T-helper 22 cell (primary cell): ENCODE results near the gene DGKG.

ENCODE experiments used
- DNase-seq: peaks from one replicate; pipeline ENCODE4 v3.0.0-alpha.2; 2020; ENCODE audit warnings: low read depth

DGKG gene

DNA sequence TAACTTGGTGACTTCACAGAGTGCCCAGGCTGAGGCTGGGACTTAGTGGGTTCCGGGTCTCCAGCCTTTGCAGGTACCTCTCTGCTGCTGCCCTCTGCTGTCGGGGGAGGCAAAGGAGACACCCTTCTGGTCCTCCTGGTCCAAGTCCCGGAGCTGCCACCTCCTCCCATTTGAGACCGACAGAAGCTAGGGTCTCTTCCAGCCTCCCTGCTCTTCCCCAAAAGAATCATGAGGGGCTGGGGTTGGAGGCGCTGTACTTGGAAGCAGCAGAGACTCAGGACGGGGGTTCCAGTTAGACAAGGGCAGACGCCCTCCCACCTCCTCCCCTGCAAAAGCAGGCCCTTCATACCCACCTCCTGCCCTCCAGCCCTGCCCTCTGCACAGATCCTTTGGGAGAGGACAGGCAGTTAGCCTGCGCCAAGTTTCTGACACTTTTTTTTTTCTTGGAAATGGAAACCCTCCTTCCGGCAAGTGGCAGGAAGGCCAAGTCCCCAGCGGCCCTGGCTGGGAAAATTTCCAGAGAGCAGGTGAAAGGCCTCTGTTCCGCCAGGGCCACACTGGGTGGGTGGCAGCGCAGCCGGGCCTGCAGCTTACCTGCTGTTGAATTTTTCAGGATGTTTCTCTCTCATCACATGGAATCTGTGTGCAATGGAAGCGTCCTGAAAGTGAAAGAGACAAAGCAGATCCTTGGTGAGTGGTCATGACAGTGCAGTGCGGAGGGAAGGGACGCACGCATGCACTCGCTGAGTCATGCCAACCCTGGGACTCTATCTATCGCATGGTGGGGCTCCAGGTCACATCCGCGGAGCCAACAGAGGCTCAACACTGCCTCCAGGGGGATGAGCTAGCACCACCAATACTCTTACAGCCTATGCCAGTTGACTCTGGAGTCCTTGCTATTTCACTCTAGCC, 119.9 kb downstream of the DGKG start:
- no peak for DNase-seq

DNA sequence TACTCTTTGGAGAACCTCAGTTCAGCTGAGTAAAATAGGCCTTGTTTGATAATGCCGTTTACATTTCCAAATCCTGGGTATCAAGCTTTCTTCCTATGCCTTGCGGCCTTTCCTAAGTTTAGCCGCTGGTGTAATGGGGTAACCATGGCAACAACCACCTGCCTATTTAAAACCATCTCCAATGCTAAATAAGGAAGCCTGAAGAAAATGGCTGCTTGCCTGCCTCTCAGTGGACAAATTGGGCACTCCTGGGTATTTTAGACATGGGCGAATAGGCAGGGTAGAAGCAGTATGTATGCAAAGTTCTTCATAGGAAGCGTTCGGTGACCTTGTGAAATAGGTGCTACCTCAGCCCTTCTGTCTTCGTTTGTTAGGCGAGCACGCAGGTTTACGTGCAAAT, 122.7 kb downstream of the DGKG start:
- DNase-seq: no peak

DNA sequence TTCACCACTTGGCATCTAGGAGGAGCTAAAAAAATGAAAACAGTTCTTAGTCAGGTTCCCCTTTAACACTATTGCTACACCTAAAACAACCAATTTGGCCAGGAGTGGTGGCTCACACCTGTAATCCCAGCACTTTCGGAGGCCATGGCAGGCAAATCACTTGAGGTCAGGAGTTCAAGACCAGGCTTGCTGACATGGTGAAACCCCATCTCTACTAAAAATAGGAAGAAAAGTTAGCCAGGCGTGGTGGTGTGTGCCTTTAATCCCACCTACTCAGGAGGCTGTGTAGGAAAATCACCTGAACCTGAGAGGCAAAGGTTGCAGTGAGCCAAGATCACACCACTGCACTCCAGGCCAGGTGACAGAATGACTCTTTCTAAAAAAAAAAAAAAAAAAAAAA, 124.1 kb downstream of the DGKG start:
- DNase-seq: no peak

DNA sequence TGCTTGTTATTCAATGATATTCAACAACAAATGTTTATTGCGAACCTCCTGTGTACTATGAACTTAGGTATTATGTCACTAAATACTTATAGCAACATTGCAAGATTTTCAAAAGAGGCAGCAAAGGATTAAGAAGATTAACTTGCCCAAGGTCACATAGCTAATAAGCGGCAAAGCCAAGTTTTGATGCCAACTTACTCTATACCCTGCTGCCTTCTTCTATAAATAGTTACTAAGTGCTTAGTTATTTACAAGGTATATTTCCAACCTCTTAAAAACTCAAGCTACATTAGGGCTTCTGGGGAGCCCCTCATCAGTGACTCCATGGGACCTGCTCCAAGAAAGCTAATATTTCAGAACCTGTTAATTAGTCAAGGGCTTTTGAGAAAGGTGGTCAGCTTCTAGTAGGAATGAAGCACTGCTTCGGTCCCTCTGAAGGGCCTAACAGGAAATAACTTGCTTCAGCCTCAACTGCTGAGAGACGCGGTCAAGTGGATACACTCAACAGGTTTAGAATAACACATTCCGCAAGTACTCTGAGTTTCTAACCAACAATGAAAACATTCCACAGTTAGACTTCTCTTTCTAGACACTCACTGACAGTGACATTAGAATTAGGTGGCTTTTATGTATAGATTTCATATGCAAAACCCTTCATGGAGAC, 125.5 kb downstream of the DGKG start:
- no peak for DNase-seq

DNA sequence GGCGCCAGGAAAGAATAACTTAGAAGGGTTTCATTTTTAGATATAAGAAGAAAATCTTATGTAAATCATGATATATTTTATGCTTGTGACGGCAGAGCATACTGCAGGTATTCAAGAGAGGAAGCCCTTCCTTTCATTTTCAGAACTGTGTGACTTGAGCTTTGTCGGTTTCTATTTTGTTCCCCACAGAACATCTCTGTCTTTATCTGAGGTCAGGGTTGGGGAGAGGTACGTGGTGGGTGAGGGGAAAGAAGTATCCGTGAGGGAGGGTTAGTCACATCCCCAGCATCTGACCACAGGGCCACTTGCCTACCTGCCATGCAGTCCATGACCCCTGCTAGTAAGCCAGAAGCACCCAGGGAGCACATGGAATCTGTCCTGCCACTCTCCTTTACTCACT, 126.5 kb downstream of the DGKG start:
- DNase-seq: no peak

DNA sequence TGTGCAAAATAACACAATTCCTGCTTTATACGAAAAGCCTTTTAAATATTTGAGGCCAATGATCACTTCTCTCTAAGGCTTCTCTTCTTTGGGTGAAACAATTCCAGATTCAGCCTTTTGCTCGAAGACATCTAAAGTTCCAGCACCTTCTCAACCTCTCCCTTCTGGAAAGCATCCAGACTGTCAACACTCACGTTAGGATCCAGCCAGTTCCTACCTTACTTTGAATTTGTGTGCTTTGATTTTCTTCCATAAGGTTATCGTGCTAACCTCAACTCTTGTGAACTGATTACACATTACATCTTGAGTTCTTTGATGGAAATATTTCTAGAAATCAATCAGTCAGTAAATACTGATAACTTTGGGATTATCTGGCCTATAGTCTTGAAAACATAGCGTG, 127.9 kb downstream of the DGKG start:
- DNase-seq: no peak

DNA sequence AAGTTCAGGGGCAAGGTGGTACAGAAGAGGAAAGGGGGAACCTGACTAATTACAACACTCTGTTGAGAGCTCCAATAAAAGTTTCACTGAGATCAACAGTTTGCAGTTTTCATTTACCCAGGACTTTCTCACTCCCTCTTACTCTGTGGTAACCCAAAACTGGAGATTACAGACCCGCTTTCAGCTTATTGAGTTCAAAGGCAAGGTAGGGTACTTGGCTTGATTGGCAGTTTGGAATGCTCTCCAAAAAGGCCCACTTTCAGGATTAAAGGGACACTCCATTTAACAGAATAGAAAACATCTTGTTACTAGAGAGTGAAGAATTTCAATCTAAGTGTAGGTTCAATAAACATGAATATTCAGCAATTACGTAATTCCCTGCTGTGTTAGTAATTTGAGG, 135.6 kb downstream of the DGKG start:
- no peak for DNase-seq

DNA sequence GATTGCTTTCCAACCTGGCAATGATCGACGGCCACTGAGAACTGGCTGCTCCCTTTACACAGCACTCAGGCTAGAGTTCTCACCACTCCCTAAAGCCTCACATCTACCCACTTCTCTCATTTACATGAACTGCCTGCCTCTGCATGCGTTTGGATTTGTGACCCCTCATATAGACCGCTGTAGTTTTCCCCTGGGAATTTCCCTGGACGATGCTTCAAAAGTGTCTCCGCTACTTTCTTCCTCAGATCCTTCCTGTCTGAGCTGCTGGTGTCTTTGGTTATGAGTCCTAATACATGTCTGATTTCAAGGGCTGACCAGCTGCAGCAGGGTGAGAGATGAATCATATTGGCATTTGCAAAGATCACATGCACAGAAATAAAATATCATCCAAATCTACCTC, 136.4 kb downstream of the DGKG start:
- no peak for DNase-seq

DNA sequence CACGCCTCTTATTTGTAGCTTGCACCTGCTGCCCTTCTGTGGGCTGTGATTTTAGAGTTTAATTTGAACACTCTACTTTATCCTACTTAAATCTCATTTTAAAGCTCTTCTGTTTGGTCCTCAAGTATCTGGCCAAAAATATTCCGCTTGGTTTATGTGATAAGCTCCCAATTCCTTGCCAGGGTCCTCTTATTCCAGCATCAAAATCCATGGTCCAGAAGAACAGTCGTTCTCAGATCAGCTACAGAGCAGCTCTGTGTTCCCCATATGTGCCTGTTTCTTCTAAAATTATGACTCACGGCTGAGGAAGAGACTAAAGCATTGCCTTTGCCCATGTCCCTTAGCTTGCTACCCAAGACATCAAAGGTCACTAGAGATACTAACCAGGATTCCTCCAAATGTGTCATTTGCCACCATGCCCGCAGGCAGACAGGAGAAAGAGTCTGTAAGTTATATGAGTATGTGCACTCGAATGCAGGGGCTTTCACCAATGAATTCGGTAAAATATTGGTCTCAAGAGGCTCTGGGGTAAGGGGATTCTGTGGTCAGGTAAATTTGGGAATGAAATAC, 137.9 kb downstream of the DGKG start:
- no peak for DNase-seq

DNA sequence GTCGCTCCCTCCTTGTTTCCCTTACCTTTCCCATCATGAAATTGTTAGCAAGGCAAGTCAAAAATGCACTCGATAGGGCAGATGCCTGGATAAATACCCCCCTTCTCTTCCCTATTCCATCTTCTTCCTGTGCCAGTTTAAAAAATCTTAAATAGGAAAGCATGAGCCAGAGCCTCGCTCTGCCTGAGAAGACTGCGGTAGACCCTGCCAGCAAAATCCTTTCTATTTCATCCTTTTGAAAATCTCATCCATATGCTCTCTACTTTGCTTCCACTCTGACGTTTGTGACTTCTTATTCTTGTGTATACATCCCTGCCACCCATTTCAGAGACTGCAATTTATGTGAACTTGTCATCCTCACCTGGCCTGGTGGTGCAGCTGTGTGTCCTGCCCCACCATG, 138.6 kb downstream of the DGKG start:
- DNase-seq: no peak

DNA sequence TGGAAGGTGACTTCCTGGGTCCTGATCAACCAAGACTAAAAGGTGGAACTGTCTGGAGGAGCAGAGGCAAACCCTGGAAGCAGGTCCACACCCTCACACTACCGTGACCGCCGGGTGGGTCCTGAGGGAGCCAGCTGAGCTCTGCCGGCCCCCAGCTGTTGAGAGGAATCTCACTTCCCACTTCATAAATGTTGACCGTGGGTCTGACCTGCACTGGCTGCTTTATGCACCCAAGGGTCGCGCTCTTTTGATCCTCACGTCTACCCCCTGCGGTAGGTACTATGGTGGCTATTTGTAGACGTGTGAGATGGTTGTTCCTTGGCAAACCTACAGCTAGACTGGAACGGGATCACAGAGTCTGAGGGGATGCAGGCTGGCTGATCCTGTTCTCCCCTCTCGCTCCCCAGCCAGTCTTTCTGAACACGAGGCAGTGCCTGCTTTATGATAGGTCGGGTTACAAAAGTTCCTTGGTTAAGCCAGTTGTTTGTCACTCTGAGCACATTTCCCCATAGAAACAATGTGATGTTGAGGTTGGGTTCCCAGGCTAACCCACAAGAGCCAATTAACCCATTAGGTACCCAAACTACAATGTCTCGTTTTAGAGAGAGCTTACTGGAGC, 140.2 kb downstream of the DGKG start:
- no peak for DNase-seq

DNA sequence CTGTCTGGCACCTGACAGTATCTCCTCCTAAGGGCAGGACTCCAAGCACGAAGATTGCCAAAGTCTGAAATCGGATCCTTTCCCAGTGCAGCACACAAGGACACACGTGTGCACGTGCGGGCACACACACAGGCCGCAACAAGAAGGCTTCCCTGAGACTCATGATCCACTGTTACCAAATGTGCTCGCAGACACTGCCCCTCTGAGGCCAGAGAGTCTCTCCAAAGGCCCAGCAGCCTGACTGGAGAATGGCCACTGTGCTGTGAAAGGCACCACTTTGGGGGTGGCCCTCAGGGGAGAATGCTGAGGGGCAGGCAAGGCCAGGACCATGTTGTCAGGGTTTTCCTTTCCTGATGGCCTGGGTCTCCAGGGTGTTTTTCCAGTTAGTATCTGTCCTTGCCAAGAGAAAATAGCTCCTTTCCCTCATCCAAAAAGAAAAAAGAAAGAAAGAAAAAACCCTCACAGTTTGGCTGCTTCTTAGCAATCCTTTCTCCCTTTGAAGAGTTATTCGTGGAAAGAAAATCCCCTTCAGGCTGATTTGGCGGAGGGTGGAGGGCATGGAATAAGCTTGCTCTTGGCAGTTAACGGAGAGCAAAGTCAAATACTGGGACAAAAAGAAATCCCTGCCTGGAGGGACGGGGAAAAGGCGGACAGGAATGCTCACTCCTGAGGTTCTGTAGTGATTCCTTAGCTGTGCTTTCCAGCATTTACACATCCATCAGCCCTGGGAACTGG, 141.0 kb downstream of the DGKG start:
- no peak for DNase-seq

DNA sequence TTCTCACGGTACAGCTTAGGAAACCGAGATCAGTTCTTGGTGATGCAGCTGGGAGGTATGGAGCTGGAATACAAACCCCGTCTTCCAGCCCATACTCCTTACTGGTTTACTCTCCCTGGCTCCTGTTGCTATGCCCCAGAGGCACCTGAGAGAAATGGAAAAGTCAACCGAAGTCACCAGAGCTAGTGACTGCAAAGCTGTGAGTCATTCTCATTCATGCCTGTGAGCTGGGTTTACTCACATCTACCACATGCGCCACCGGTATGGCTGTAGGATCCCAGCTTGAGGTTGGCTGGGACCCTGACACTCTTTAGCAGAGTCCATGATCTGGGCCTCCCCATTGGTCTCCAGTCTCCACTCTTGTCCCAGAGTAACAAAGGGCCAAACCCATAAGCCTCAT, 141.7 kb downstream of the DGKG start:
- no peak for DNase-seq

DNA sequence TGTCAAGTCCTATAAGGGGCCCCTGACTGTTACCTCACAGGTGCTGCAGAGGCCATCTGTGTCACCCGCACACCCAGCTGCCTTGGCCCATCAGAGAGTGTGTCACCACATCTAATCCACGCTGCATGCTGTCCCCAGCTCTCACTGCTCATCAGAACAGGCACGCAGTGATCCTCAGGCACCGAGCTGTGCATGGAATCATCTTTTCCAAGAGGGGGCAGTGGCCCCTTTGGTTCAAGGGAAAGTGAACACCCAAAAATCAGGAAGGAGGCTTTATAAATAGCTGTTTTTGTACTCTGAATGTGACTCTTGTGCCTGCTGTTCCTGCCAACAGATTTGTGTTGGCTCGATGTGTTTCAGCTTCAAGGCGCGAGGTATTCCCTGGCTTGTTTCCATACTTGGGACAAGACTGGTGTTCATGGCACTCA, 142.8 kb downstream of the DGKG start:
- DNase-seq: no peak

DNA sequence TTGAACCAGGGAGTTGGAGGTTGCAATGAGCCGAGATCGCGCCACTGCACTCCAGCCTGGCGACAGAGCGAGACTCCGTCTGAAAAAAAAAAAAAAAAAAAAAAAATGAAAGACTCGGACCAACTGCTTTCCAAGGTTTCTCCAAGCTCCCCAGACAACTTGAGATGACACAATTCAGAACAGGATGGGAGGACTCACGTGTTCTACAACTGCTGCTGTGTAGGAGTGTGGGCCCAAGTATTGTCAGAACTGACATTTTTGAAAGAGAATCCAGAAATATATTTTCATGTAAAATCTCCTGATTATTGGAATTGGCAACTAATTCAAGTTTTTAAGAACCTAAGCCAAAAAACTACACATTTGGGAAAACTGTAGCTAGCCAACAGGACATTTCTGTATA, 143.6 kb downstream of the DGKG start:
- DNase-seq: no peak

DNA sequence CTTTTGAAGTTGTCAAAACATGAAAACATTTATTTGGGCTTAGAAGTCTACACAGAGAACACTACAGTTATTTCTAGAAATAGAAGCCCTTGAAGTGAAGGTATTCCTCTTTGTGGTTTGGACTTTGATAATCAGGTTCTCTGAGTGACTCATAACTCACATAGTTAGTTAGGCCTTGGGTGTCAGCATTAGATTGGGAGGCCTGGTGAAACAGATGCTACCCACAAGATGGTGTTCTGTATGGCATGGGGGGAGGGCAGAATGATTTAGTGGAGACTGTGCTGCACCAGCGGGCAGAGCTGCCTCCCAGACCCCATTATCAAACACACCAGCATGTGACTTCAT, 144.2 kb downstream of the DGKG start:
- no peak for DNase-seq

DNA sequence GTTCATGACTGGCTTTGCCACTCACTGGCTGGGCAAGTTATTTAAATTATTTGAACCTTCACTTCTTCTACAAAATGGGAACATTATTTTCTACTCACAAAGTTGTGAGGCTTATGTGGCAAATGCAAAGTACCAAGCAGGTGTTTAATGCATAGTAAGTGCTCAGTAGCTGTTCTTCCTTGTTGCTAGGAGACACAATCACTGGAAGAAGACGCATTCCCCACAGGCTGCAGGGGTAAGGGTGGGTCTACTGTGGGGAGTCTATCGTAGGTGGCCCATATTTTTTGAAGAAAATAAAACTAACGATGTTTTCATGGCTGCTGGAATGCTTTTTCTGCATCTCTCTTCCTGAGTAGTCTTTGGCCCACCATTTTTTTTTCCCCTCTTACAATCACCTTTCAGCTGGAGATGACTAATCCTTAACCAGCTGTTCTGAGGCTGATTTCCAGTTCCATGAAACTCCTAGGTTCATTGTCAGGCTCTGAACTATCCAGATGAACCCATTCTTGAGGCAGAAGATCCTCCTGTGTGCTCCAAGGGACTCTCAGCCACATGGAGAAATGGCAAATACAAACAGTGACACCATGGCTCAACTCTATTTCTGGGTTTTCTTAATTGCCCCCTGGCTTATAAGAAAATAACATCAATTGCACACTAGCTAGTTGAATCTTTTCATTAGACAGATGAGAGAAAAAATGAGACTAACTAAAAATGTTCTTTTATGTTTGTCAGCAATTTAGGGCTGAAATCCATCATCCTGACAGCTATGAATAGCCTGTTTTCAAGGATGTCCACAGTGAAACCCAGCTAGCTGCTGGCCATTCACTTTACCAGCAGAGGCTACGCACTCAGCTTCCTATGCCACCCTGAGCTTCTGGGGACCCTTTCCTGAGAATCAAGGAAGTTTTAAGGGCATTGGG, 144.9 kb downstream of the DGKG start:
- no peak for DNase-seq

DNA sequence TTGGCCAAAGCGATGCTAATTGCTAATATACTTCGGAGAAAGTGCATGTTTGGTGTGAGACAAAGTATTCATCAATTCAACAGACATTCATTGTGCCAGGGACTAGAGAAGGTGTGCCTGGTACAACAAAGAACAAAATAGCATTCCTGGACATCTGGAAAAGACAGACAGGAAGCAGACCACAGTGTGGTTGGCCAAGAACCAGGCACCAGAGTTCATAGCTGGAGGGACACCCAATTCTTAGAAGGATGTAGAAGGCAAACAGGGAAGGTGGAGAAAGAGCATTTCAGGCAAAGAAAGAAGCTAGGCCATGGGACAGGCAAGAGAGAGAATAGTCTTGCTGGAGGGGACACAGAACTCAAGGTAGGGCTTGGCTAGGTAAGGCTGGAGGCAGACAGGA, 147.4 kb downstream of the DGKG start:
- no peak for DNase-seq

DNA sequence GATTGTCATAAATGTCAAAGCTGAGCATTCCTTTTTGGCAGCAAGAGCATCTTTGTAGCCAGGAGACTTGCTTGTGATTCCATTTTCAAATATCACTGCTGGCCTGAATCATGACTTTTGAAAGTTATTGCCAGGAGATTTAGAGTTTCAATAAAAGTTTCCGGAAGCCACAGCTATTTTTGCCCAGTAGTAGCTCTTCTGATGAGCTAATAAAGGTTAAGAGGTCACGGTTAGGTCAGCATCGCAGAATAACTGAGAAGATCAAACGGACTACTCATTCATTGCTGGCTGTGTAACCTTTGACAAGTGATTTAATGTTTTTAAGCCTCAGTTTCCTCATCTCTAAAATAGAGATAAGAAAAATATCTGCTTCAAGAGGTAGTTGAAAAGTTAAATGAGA, 148.1 kb downstream of the DGKG start:
- no peak for DNase-seq

DNA sequence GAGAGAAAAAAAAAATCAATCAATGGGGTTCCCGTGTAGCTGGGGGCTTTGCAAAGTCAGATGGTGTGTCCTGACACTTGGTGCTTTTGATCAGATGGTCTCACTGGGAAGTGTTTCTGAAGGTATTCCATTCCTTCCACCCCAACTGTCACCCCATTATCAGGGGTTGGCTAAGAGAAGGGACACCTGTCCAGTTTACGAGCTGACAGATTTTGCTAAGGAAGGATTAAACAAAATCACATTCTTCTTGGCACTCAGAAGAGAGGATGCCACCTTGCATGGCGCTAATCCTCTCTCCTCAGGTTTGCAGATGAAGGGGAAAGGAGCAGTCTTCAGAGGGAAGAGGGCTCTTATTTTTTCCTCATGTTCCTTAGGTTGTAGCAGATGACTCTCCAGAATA, 149.4 kb downstream of the DGKG start:
- no peak for DNase-seq

DNA sequence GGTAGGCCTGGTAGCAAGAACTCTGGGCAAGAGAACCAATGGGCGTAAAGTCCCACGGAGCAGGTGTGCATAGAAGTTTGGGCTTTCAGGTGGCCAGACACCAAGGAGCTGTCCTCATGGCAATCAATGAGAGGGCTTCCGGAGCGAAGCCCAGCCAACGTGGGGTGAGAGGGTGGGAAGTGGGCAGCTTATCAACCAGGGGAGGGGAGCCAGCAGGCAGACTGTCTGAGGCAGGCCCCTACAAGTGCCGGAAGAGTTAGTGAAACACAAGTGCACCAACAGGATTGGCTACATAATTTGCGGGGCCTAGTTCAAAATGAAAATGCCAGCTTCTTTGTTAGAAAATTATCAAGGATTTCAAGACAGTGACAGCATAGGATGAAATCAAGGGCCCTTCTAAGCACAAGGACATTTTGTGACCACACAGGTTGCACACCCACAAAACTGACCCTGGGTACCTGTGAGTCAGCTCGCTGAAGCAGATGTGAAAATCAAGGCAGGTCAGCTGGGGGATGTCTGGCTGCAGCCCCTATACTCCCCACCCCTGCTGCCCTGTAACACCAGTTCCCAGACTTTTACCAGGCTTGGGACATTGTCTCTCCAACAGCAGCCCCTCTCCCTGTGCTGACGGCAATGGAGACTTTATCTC, 151.1 kb downstream of the DGKG start:
- no peak for DNase-seq
